HG03280 (cell line): ENCODE measurements around the gene CDK14.
"Not testable (repeated sequence)": the region's sequence is repeated elsewhere in the genome, so short reads cannot be mapped to it uniquely, and the experiment has no call there.

Experiments
- ATAC-seq: cut with Tn5 transposase; IDR thresholded peaks from one replicate; pipeline ENCODE4 v1.9.1; 2021; ENCODE audit warnings: mild to moderate bottlenecking, moderate library complexity; ENCODE audit not compliant: unreplicated experiment

Gene CDK14

GRCh38 chr7:90629297-90629918, 33.3 kb downstream of the CDK14 start:
- peak; percentile 67 for ATAC-seq

- no peak for ATAC-seq
These were observed 35.4 kb downstream of the CDK14 start for GRCh38 chr7:90631502-90631901.

- ATAC-seq, result not testable (repeated sequence)
These were observed 43.6 kb downstream of the CDK14 start for GRCh38 chr7:90639683-90640082.

GRCh38 chr7:90642978-90643377, 46.9 kb downstream of the CDK14 start:
- no peak for ATAC-seq

GRCh38 chr7:90645784-90646183, 49.7 kb downstream of the CDK14 start:
- no peak for ATAC-seq

- ATAC-seq, result no peak
These were observed 52.0 kb downstream of the CDK14 start for GRCh38 chr7:90648107-90648506.

- ATAC-seq, result no peak
These were observed 52.7 kb downstream of the CDK14 start for GRCh38 chr7:90648834-90649233.

- ATAC-seq, result no peak
These were observed 58.8 kb downstream of the CDK14 start for GRCh38 chr7:90654718-90655427.

GRCh38 chr7:90655566-90655965, 59.4 kb downstream of the CDK14 start:
- ATAC-seq, result no peak

GRCh38 chr7:90657481-90657880, 61.4 kb downstream of the CDK14 start:
- no peak for ATAC-seq

GRCh38 chr7:90660100-90660499, 64.0 kb downstream of the CDK14 start:
- no peak for ATAC-seq

GRCh38 chr7:90660819-90661218, 64.7 kb downstream of the CDK14 start:
- ATAC-seq, result no peak

- ATAC-seq, result no peak
These were observed 65.4 kb downstream of the CDK14 start for GRCh38 chr7:90661290-90662151.

GRCh38 chr7:90663176-90663575, 67.1 kb downstream of the CDK14 start:
- no peak for ATAC-seq

GRCh38 chr7:90666186-90666585, 70.1 kb downstream of the CDK14 start:
- no peak for ATAC-seq

- no peak for ATAC-seq
These were observed 72.9 kb downstream of the CDK14 start for GRCh38 chr7:90668992-90669391.

GRCh38 chr7:90669492-90669891, 73.4 kb downstream of the CDK14 start:
- ATAC-seq, result no peak

GRCh38 chr7:90671571-90671970, 75.5 kb downstream of the CDK14 start:
- ATAC-seq, result no peak

GRCh38 chr7:90672210-90672609, 76.1 kb downstream of the CDK14 start:
- no peak for ATAC-seq

GRCh38 chr7:90674625-90675024, 78.5 kb downstream of the CDK14 start:
- ATAC-seq, result no peak

GRCh38 chr7:90675982-90676381, 79.9 kb downstream of the CDK14 start:
- no peak for ATAC-seq
